B cell (primary cell): ENCODE measurements around the gene CDYL2.

Experiments
- EZH2 ChIP-seq: IDR thresholded peaks from 2 replicates; pipeline ENCODE4 v1.6.1; 2012; ENCODE audit warnings: borderline replicate concordance, low read depth, mild to moderate bottlenecking, moderate library complexity, low read length; ENCODE audit not compliant: insufficient read depth, poor library complexity, severe bottlenecking
- TF ChIP-seq, protein P1 (sequence below): fragments of 200-600 bp; IDR thresholded peaks from one replicate; pipeline ENCODE4 v1.8.0; 2022; ENCODE audit warnings: antibody characterized with exemption, mild to moderate bottlenecking

GRCh38 chr16:80752541-80752940, 51.9 kb downstream of the CDYL2 start:
- TF ChIP-seq, protein P1, sequence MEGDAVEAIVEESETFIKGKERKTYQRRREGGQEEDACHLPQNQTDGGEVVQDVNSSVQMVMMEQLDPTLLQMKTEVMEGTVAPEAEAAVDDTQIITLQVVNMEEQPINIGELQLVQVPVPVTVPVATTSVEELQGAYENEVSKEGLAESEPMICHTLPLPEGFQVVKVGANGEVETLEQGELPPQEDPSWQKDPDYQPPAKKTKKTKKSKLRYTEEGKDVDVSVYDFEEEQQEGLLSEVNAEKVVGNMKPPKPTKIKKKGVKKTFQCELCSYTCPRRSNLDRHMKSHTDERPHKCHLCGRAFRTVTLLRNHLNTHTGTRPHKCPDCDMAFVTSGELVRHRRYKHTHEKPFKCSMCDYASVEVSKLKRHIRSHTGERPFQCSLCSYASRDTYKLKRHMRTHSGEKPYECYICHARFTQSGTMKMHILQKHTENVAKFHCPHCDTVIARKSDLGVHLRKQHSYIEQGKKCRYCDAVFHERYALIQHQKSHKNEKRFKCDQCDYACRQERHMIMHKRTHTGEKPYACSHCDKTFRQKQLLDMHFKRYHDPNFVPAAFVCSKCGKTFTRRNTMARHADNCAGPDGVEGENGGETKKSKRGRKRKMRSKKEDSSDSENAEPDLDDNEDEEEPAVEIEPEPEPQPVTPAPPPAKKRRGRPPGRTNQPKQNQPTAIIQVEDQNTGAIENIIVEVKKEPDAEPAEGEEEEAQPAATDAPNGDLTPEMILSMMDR = no peak
- no peak for TF ChIP-seq EZH2
